Type B pancreatic cell (in vitro differentiated cells): Measurements from ENCODE around the gene CNOT10. TPM values are rescaled to one million over a fixed set of nuclear protein-coding genes. Genes with fewer than 3 reads are reported as not detected.

Source experiments
- DNase-seq: peaks from one replicate; pipeline ENCODE4 v3.0.0; 2021; ENCODE audit warnings: mixed read lengths; ENCODE audit not compliant: unreplicated experiment; ENCODE audit errors: extremely low spot score
- H3K27ac Mint-ChIP-seq: 2 replicates; pipeline ENCODE4 v1.8.0; 2021; ENCODE audit warnings: mild to moderate bottlenecking, mixed read lengths
- H3K27me3 Mint-ChIP-seq: 2 replicates; pipeline ENCODE4 v1.8.0; 2021; ENCODE audit warnings: mixed read lengths
- H3K36me3 Mint-ChIP-seq: 2 replicates; pipeline ENCODE4 v1.8.0; 2021; ENCODE audit warnings: mixed read lengths
- H3K4me1 Mint-ChIP-seq: one replicate; pipeline ENCODE4 v1.8.0; 2021; ENCODE audit warnings: mixed read lengths; ENCODE audit not compliant: unreplicated experiment
- H3K4me3 Mint-ChIP-seq: 2 replicates; pipeline ENCODE4 v1.8.0; 2021; ENCODE audit warnings: mild to moderate bottlenecking, mixed read lengths
- H3K9me3 Mint-ChIP-seq: 2 replicates; pipeline ENCODE4 v1.8.0; 2021; ENCODE audit warnings: mixed read lengths
- total RNA-seq: library from RNA; stranded (reverse); gene quantifications from 2 replicates; pipeline ENCODE4 v1.2.1, GENCODE V29; 2021; ENCODE audit warnings: low replicate concordance
- TF ChIP-seq, protein P1 (sequence below): fragments of 200-600 bp; sonication (generic); conservative IDR thresholded peaks from 2 replicates; pipeline ENCODE4 v1.5.0; 2021; ENCODE audit warnings: antibody characterized with exemption, mild to moderate bottlenecking

Gene CNOT10
- total RNA-seq, 1 donor from 2014 or later, result 42.8 TPM

DNA sequence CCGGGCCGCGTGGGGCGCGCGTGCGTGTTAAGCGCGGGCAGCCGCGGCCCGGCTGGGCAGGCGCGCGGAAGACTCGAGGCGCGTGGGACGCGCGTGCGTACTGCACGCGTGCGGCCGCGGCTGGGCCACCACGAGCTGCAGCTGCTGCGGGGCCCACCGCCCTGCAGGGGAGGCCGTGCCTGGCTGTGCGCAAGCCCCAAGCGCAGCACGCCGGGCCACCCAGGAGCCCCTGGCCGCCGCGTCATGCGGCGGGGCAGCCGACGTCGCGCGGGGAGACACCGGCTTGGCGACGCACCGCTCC is 132.2 kb downstream of the CNOT10 start:
- peak overlapping the region; percentile 86 for H3K27ac Mint-ChIP-seq
- H3K4me1 Mint-ChIP-seq, result peaks cover 43% of the 10 kb centered on the region
- DNase-seq, result peak; percentile 71
- H3K9me3 Mint-ChIP-seq, result no peaks in the 10 kb centered on the region
- peaks cover 32% of the 10 kb centered on the region for H3K27me3 Mint-ChIP-seq
- peaks cover 12% of the 10 kb centered on the region for H3K36me3 Mint-ChIP-seq
- TF ChIP-seq, protein P1, sequence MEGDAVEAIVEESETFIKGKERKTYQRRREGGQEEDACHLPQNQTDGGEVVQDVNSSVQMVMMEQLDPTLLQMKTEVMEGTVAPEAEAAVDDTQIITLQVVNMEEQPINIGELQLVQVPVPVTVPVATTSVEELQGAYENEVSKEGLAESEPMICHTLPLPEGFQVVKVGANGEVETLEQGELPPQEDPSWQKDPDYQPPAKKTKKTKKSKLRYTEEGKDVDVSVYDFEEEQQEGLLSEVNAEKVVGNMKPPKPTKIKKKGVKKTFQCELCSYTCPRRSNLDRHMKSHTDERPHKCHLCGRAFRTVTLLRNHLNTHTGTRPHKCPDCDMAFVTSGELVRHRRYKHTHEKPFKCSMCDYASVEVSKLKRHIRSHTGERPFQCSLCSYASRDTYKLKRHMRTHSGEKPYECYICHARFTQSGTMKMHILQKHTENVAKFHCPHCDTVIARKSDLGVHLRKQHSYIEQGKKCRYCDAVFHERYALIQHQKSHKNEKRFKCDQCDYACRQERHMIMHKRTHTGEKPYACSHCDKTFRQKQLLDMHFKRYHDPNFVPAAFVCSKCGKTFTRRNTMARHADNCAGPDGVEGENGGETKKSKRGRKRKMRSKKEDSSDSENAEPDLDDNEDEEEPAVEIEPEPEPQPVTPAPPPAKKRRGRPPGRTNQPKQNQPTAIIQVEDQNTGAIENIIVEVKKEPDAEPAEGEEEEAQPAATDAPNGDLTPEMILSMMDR, result no peak
- H3K4me3 Mint-ChIP-seq, result peak overlapping the region; percentile 94

GRCh38 chr3:32817558-32818228 is 132.7 kb downstream of the CNOT10 start, which contains the start of gene TRIM71:
TRIM71 (plus strand) TSS chr3:32817997; CDS start chr3:32818081, 84 bp downstream.
- peaks cover 12% of the 10 kb centered on the region for H3K36me3 Mint-ChIP-seq
- peaks cover 32% of the 10 kb centered on the region for H3K27me3 Mint-ChIP-seq
- TF ChIP-seq, protein P1, result no peak
- no peaks in the 10 kb centered on the region for H3K9me3 Mint-ChIP-seq
- peak within 1 kb of the TSS; percentile 95 for H3K4me3 Mint-ChIP-seq
- H3K4me1 Mint-ChIP-seq, result peaks cover 43% of the 10 kb centered on the region
- peak; percentile 71 for DNase-seq
- peak within 1 kb of the TSS; percentile 89 for H3K27ac Mint-ChIP-seq

DNA sequence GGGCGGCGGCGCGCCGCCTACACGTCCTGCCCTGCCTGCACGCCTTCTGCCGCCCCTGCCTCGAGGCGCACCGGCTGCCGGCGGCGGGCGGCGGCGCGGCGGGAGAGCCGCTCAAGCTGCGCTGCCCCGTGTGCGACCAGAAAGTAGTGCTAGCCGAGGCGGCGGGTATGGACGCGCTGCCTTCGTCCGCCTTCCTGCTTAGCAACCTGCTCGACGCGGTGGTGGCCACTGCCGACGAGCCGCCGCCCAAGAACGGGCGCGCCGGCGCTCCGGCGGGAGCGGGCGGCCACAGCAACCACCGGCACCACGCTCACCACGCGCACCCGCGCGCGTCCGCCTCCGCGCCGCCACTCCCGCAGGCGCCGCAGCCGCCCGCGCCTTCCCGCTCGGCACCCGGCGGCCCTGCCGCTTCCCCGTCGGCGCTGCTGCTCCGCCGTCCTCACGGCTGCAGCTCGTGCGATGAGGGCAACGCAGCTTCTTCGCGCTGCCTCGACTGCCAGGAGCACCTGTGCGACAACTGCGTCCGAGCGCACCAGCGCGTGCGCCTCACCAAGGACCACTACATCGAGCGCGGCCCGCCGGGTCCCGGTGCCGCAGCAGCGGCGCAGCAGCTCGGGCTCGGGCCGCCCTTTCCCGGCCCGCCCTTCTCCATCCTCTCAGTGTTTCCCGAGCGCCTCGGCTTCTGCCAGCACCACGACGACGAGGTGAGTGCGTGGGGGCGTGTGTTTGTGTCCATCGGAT is 133.4 kb downstream of the CNOT10 start:
- TF ChIP-seq, protein P1, result no peak
- peak overlapping the region; percentile 89 for H3K27ac Mint-ChIP-seq
- peak overlapping the region; percentile 95 for H3K4me3 Mint-ChIP-seq
- H3K36me3 Mint-ChIP-seq, result peaks cover 15% of the 10 kb centered on the region
- H3K27me3 Mint-ChIP-seq, result peaks cover 32% of the 10 kb centered on the region
- no peaks in the 10 kb centered on the region for H3K9me3 Mint-ChIP-seq
- H3K4me1 Mint-ChIP-seq, result peaks cover 46% of the 10 kb centered on the region
- no peak for DNase-seq

DNA sequence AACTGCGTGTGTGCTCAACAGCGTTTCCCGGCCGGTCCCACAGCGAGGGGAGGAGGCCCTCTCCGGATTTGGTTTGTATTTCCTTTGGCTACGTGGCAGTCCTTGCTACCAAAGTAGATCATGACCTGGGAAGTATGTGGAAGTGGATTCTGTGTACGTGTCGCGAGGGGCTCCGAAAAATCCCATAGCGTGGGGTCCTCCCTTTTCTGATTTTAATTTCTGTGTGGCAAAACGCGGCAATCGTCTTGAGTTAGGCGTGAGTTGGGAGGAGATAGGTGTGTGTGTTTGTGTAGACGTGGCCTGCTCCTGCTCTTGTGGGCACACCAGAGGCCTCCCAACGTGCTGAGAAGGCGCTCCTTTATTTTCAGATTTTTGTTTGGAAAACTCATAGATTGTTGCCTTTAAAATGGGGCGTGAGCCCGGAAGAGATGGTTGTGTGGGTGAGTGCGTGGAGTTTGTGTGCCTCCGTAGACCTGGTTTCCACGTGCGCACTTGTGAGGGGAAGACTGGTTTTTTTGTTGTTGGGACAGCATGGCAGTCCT is 134.1 kb downstream of the CNOT10 start:
- Mint-ChIP-seq H3K9me3 (no peaks in the 10 kb centered on the region), H3K4me1 (peaks cover 46% of the 10 kb centered on the region), H3K36me3 (peaks cover 17% of the 10 kb centered on the region), H3K27me3 (peaks cover 32% of the 10 kb centered on the region), H3K27ac (peak overlapping the region; percentile 89), H3K4me3 (peak overlapping the region; percentile 95)
- no peak for DNase-seq
- TF ChIP-seq, protein P1, result no peak

GRCh38 chr3:32819551-32820348 is 134.8 kb downstream of the CNOT10 start:
- H3K4me1 Mint-ChIP-seq, result peaks cover 39% of the 10 kb centered on the region

More at GRCh38 chr3:32819551-32820348, 134.8 kb downstream of the CNOT10 start:
- peaks cover 17% of the 10 kb centered on the region for H3K36me3 Mint-ChIP-seq
- H3K27ac Mint-ChIP-seq, result peak overlapping the region; percentile 89
- TF ChIP-seq, protein P1, result no peak
- no peaks in the 10 kb centered on the region for H3K9me3 Mint-ChIP-seq
- peak; percentile 71 for DNase-seq
- H3K4me3 Mint-ChIP-seq, result peak overlapping the region; percentile 95
- peaks cover 32% of the 10 kb centered on the region for H3K27me3 Mint-ChIP-seq
